Fibroblast of pulmonary artery (primary cell): ENCODE measurements around the gene SPDYE16.
"Not testable (repeated sequence)": the region's sequence is repeated elsewhere in the genome, so short reads cannot be mapped to it uniquely, and the experiment has no call there.

Source experiments
- DNase-seq: peaks from one replicate; pipeline ENCODE4 v3.0.0-alpha.2; 2010; ENCODE audit warnings: low read depth
- H3K4me3 ChIP-seq: replicated peaks from 2 replicates; pipeline ENCODE4 v1.5.1; 2011; ENCODE audit warnings: low read depth, mild to moderate bottlenecking, control low read depth, low read length, moderate library complexity
- CTCF ChIP-seq: IDR thresholded peaks from 2 replicates; pipeline ENCODE4 v1.5.1; 2011; ENCODE audit warnings: mild to moderate bottlenecking, control low read depth, low read length, inconsistent platforms; ENCODE audit errors: missing control alignments

SPDYE16 gene

GRCh38 chr7:76560157-76560556 is 17.1 kb upstream of the SPDYE16 start:
- not testable (repeated sequence) for DNase-seq, H3K4me3 ChIP-seq

- DNase-seq, H3K4me3 ChIP-seq: not testable (repeated sequence)
Measured at GRCh38 chr7:76559685-76560084, 16.6 kb upstream of the SPDYE16 start.

DNA sequence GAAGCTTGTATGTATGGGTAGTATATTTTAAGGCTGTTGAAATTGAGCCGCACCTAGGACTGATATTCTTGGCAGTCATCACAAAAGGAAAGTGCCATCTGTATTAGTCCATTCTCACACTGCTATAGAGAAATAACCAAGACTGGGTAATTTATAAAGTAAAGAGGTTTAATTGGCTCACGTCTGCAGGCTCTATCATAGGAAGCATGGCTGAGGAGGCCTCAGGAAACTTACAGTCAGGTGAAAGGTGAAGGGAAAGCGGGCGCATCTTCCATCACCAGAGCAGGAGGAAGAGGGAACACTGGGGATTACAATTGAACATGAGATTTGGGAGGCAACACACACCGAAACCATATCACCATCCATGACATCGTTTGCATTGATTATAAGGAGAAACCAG is 8.9 kb upstream of the SPDYE16 start:
- not testable (repeated sequence) for H3K4me3 ChIP-seq, DNase-seq

- peak overlapping the region; percentile 68 for H3K4me3 ChIP-seq
- DNase-seq, result not testable (repeated sequence)
Measured at GRCh38 chr7:76549855-76550248, 6.8 kb upstream of the SPDYE16 start.

DNA sequence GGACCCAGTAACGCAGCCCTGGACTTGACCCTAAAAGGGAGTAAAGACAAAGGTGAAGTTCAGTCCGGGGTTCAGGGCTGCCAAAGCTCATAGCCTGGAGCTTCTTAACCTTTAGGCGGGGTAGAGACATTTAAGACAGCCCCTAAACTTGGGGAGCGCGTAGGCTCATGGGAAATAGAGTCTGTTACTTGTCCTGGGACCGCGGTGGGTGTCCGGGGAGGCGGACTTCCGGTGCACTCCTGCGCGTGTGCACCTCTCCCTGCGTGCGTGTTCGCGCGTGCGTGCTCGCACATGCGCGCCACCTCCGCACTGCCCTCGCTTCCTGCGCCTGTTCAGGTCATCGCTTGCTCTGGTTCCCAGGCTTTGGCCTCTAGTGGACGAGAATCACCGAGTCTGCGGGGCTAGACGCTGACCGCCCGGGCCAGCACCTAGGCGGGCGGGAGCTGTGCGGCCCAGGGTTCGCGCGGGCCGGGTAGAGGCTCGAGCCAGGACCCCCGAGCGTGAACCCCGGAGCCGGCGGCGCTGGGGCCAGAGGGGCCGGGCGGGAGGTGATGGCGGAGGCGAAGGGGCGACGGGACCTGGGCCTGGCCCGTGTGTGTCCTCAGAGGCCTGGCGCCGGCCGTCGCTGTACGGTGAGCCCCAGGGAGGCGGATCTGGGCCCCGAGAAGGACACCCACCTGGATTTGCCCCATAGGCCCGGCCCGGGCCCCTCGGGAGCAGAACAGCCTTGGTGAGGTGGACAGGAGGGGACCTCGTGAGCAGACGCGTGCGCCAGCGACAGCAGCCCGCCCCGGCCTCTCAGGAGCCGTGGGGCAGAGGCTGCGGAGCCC is 6.1 kb upstream of the SPDYE16 start:
- H3K4me3 ChIP-seq, result peak overlapping the region; percentile 68
- peak; percentile 93 for DNase-seq

DNA sequence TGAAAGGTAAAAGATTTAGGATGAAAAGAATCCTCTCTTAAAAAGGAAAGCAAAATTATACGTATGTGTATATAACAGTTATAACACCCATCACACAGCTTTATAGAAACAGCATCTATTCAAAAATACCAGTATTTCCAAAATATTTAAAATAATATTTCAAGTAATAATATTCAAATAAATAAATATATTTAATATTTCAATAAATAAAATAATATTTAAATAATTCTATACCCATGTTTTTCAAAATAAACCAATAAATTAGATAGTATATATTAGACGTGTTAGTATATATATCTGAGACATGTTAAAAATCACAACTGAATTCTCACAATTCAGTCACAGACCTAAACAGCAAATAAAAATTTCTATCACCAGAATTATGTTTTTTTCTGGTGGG is 11.5 kb downstream of the SPDYE16 start:
- DNase-seq, H3K4me3 ChIP-seq: not testable (repeated sequence)

DNA sequence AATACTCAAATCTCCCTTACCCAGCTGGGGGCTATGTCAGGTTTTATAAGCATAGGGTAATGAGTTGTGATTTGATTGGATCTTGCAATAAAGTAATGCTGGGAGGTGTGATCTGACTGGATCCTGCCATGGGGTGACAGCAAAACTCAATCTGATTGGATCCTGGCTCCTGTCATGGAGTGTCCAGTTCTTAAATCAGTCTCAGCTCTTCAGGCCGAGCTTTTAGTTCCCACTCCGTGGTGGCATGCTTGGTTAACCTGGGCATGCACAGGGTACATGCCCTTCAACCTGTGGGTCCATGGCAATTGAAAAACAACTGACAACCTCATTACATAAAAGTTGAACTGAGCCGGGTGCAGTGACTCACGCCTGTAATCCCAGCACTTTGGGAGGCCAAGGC is 16.9 kb downstream of the SPDYE16 start:
- DNase-seq, H3K4me3 ChIP-seq: not testable (repeated sequence)

DNA sequence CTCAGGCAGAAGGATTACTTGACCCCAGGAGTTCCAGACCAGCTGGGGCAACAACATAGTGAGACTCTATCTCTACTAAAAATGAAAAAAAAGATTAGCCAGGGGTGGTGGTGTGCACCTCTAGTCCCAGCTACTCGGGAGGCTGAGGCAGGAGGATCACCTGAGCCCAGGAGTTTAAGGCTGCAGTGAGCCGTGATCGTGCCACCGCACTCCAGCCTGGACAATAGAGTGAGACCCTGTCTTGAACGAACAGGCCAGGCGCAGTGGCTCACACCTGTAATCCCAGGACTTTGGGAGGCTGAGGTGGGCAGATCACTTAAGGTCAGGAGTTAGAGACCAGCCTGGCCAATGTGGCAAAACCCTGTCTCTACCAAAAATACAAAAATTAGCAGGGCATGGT is 26.2 kb downstream of the SPDYE16 start:
- DNase-seq, H3K4me3 ChIP-seq: not testable (repeated sequence)

DNA sequence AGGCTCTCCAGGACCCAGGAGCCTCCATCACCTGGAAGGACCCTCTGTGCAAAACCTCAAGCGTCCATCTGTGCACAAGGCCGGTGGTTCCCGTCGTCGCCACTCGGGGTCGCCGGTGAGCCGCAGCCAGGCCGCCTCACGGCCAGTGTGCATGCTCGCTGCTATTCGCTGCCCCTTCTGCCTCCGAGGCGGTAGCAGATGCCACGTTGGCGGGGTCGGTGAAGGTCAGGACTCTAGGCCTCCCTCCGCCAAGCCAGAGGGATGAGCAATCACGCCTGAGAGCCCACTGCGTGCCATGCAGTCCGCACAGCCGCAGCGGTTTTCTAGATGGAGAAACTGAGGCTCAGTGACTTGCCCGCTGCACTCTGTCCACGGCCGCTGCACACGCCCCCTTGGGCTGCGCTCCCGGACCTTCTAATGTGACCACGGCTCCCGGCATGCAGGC is 27.1 kb downstream of the SPDYE16 start:
- peak; percentile 64 for DNase-seq
- peak; percentile 97 for TF ChIP-seq CTCF
- H3K4me3 ChIP-seq, result no peak overlapping the region

GRCh38 chr7:76514926-76515771 is 27.9 kb downstream of the SPDYE16 start:
- H3K4me3 ChIP-seq, result no peak overlapping the region
- no peak for TF ChIP-seq CTCF
- DNase-seq, result no peak

GRCh38 chr7:76513817-76514799 is 29.0 kb downstream of the SPDYE16 start:
- H3K4me3 ChIP-seq, result no peak overlapping the region
- DNase-seq, result no peak
- no peak for TF ChIP-seq CTCF
